CD4-positive, alpha-beta T cell treated with Interleukin-12 subunit alpha and Interleukin-12 subunit beta, for 1 hour (primary cell): ENCODE results near the gene IQSEC3.
"Not testable (repeated sequence)": the region's sequence is repeated elsewhere in the genome, so short reads cannot be mapped to it uniquely, and the experiment has no call there.

ENCODE experiments used
- DNase-seq: peaks from one replicate; pipeline ENCODE4 v3.0.0-alpha.2; 2020

The IQSEC3 gene

GRCh38 chr12:66428-66781, at the start of gene IQSEC3:
IQSEC3 (plus strand) TSS chr12:66767; CDS start chr12:66883, 116 bp downstream.
- DNase-seq: not testable (repeated sequence)

DNA sequence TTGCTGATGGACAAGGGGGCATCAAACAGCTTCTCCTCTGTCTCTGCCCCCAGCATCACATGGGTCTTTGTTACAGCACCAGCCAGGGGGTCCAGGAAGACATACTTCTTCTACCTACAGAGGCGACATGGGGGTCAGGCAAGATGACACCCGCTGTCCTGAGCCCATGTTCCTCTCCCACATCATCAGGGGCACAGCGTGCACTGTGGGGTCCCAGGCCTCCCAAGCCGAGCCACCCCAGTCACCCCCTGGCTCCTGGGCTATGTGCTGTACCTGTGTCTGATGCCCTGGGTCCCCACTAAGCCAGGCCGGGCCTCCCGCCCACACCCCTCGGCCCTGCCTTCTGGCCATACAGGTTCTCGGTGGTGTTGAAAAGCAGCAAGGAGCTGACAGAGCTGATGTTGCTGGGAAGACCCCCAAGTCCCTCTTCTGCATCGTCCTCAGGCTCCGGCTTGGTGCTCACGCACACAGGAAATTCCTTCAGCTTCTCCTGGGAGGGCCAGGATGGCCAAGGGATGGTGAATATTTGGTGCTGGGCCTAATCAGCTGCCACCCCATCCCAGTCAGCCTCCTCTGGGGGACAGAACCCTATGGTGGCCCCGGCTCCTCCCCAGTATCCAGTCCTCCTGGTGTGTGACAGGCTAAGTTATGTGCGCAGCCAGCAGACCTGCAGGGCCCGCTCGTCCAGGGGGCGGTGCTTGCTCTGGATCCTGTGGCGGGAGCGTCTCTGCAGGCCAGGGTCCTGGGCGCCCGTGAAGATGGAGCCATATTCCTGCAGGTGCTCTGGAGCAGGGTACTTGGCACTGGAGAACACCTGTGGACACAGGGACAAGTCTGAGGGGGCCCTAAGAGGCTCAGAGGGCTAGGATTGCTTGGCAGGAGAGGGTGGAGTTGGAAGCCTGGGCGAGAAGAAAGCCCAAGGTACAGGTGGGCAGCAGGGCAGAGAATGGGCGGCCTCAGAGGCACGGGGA, 48.9 kb upstream of the IQSEC3 start:
- DNase-seq: not testable (repeated sequence)

GRCh38 chr12:18821-19567, 47.6 kb upstream of the IQSEC3 start:
- DNase-seq: not testable (repeated sequence)

DNA sequence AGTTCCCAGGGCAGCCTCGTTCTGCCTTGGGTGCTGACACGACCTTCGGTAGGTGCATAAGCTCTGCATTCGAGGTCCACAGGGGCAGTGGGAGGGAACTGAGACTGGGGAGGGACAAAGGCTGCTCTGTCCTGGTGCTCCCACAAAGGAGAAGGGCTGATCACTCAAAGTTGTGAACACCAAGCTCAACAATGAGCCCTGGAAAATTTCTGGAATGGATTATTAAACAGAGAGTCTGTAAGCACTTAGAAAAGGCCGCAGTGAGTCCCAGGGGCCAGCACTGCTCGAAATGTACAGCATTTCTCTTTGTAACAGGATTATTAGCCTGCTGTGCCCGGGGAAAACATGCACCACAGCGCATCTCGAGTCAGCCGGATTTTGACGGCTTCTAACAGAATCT, 46.7 kb upstream of the IQSEC3 start:
- not testable (repeated sequence) for DNase-seq

DNA sequence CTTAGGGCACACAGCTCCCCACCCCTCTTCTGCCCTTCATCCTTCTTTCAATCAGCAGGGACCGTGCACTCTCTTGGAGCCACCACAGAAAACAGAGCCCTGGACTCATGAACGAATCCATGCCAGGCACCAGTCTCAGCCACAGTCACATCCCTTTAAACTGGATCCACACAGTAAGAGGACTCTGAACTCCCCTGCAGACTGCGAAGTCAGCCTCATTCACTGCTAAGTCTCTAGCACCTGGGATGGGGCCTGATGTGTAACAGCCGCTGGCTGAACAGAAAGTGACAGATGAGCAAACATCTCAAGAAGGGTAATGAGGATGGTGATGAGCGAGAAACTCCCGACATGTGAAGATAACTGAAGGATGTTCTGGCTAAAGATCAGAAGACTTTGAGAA, 45.8 kb upstream of the IQSEC3 start:
- no peak for DNase-seq

GRCh38 chr12:21301-22189, 45.0 kb upstream of the IQSEC3 start:
- DNase-seq: no peak

DNA sequence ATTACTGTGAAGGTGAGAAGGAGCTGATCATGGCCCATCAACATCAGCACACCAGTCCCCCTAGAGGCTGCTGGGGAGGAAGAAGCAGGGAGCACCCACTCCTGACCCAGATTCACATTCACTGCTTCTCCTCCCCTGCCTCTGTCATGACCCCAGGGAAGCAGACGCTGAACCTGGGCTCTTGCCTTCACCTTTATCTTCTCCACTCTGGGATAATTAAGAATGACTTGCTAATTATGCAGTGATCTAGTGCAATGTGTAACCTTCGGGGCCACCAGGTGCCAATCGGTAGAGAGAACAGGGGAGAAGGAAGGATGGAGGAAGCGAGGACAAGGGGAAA, 44.4 kb upstream of the IQSEC3 start:
- no peak for DNase-seq

- DNase-seq: no peak
Measured at GRCh38 chr12:22530-23201, 43.9 kb upstream of the IQSEC3 start.

DNA sequence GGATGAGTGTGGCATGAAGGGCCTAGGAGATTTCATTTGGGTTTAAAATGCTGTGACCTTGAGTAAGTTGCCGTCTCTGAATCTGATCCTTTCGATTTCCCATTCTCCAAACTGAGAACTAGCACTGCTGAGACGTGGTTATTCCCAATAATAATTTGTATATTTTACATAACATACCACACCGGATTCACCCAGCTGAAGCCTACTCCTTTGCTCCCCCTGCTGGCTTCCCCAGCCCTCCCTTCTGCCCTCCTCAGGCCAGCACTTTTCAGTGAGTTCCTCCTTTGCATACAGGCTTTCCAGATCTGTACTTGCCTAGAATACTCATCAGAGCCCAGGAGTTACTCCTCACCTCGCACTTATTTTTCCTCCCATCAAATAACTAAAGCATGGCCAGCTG, 38.7 kb upstream of the IQSEC3 start:
- DNase-seq: not testable (repeated sequence)

DNA sequence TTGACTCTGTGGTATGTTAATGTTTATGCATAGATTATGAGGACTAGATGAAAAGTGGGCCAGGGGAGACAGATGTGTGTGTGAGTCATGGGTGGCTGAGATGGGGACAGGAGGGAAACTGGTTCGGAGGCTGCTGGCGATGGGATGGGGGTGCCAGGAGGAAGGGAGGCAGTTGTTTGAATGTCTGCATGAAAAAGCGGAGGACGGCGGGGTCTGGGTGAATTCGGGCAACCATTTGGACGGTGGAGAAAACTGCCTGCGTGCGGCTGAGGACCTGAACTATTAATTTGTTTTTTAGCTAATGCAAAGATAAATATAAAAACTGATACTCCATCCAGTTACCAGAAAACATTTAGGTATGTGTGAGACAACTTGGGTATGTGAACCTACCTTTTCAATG, 27.8 kb upstream of the IQSEC3 start:
- not testable (repeated sequence) for DNase-seq

DNA sequence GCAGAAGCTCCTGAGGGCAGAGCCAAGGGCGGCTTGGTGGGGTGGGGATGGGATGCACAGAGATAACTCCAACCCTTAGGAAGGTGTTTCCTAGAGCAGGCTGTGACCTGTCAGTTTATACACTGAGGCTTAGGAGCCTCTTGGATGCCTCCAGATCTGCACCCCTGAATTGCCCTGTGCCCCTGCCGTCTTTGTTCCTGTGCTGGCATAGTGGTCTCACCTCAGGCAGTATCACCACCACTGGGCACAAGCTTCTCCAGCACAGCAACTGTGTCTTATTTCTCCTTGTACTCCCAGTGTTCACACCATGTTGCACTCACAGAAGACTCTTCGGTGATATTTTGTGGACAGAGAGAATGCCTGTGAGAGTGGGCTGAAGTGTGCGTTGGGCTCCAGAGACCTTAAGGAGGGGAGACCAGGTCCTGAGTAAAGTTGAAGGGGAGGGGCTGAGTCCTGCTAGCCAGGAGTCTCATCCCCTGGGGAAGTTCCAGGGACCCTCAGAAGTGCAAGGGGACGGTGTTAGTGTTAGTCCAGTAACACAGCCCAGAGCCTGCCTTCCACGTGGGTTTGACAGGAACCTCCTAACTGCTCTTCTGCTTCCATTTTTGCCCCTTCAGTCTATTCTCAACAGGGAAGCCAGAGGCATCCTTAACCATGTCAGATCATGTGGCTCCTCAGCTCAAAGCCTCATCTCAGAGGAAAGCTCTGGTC, 26.9 kb upstream of the IQSEC3 start:
- DNase-seq: not testable (repeated sequence)

DNA sequence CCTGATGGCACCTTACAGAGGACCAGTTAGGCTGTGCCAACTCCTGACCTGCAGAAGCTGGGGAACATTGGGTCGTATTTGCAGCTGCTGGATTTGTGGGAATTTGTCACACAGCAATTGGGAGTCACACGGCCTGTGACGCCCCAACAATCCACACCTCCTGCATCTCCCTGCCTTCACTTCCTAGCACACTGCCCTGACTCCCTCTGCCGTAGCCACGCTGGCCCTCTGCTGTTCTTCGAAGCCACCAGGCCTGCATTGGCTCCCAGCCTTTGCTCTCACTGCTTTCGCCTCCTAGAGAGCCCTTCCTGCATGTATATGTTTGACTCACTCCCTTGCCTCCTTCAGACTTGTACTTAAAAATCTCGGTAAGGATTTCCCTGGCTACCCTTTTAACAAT, 22.2 kb upstream of the IQSEC3 start:
- DNase-seq: not testable (repeated sequence)

GRCh38 chr12:45235-45990, 21.2 kb upstream of the IQSEC3 start:
- DNase-seq: not testable (repeated sequence)

DNA sequence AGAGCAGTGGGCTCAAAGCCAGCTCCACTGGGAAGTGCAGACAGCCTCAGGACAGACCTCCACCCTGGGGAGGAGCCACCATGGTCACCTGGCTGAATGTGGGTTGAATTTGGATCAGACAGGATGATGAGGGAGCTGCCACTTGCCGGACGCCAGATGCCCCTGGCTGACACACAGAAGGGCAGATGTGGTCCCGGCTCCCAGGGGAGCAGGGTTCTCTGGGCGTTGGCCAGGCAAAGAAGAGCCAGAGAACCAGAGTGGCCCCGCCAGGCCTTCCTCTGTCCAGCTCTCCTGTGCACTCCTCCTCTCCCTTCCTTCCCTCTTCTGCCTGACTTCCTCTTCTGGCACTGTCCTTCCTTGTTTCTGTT, 20.6 kb upstream of the IQSEC3 start:
- not testable (repeated sequence) for DNase-seq

- not testable (repeated sequence) for DNase-seq
Measured at GRCh38 chr12:46542-46941, 20.0 kb upstream of the IQSEC3 start.

DNA sequence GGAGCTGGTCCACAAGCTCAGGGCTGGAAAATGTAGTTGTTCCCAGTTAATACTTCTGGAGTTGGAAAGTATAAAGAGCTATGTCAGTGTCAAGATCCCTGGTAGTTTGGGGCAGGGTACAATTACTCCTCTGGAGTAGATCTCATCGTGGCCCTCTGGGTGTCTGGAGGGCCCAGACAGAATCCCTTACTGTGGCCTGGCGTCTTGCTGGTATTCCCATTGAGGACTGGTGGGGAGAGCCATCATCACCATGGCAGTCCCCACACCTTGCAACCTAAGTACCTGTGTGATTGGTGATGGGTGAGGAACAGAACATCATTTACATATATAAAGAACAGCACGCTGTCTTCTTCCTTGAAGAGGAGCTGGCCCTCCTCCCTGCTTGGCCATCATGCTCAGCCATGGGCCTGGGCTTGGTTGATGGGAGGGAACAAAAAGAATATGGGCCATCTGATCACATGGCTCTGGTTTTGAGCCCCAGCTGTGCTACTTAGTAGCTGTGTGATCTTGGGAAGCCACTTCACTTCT, 18.8 kb upstream of the IQSEC3 start:
- DNase-seq: not testable (repeated sequence)

DNA sequence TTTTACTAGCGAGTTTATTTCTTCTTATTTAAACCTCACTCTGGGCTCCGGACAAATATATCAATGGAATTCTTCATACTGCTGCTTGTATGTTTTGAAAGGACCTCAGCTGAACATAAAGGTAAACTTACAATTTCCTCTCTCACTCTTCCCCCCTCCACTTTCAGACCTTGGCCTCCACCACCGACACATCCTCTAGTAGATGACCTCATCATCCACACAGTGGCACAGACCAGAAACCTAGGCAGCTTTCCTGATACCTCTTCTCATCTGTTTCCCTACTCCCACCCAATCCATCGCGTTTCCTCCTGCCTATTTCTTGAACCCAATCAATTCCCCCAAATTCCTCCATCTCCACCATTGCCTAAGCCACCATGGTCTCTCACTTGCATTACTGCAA, 17.4 kb upstream of the IQSEC3 start:
- DNase-seq: not testable (repeated sequence)

DNA sequence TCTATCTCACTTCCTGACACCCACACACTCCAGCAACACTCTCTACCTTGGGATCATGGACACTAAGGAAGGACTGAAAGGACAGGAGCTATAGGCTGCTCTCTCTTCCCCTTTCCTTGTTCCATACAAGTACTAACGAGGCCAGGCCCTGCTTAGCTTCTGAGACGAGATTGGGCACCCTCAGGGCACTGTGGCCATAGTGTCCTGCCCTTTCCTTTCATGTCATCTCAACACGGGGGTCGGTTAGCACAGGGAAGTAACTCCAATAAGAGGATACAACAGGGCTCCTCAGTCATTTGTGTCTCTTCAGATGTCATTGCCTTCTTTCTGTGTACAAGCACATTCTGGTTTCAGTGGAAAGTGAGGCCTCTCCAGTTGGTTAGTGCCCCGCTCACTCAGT, 15.5 kb upstream of the IQSEC3 start:
- not testable (repeated sequence) for DNase-seq

- DNase-seq: not testable (repeated sequence)
Measured at GRCh38 chr12:51962-52361, 14.6 kb upstream of the IQSEC3 start.

DNA sequence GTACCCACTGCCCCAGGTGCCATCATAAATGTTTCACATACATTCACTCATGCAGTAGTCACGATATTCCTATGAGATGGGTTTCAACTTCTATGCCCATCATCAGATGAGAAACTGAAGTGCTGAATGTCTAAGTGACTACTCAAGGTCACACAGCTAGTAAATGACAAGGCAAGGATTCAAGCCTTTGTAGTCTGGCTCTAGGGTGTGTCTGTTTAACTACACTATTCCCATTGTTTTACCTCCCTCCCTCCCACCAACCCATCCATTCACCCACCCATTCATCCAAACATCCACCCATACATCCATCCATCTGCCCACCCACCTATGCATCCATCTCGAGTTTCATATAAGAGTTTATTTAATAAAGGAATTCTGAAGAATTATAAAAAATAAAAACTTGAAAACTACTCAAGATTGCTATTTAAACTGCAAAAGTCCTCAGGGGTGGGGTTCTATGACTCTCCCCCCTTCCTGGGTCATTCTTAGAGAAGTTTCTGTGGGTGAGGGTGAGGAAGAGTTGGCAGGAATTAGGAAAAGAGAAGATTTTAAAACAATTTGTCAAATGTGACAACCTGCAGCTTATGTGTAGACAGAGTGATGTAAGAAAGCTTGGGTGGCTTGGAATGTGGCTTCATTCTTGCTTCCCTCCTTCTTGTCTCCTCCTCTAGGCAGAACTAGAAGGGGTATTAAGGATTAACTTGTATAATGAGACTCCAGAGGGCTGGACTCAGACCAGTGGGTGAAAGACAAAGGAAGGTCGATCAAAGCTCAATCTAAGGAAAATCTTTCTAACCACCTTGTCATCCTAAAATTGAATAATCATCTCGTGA, 13.4 kb upstream of the IQSEC3 start:
- not testable (repeated sequence) for DNase-seq
